Liver (tissue), 9 donors: ENCODE data around the gene ITM2C. TPM values are rescaled to one million over a fixed set of nuclear protein-coding genes. Genes with fewer than 3 reads are reported as not detected.

Experiments
- DNase-seq: peaks from one replicate; pipeline ENCODE4 v3.0.0-alpha.2; 2017; ENCODE audit warnings: low spot score
- H3K27ac ChIP-seq, 2 donors: one replicate each; pipeline ENCODE4 v1.7.0; 2013; ENCODE audit warnings: inconsistent platforms in 2 of 2, low read length in 2 of 2, control low read depth in 1 of 2, low read depth in 1 of 2, mild to moderate bottlenecking in 1 of 2
- H3K27me3 ChIP-seq, 4 donors: one replicate each; pipeline versions ENCODE4 v1.6.1 to v1.7.0; 2013; ENCODE audit warnings: low read length in 3 of 4, inconsistent platforms in 1 of 4, mild to moderate bottlenecking in 1 of 4, moderate library complexity in 1 of 4; ENCODE audit not compliant: control insufficient read depth in 4 of 4, insufficient read depth in 4 of 4
- H3K36me3 ChIP-seq, 4 donors: one replicate each; pipeline versions ENCODE4 v1.6.1 to v1.7.0; 2013; ENCODE audit warnings: low read length in 3 of 4, mild to moderate bottlenecking in 3 of 4, low read depth in 1 of 4, moderate library complexity in 1 of 4; ENCODE audit not compliant: control insufficient read depth in 4 of 4, insufficient read depth in 3 of 4
- H3K4me1 ChIP-seq, 4 donors: one replicate each; pipeline versions ENCODE4 v1.6.1 to v1.7.0; 2013; ENCODE audit warnings: low read length in 3 of 4, mild to moderate bottlenecking in 3 of 4, moderate library complexity in 1 of 4; ENCODE audit not compliant: control insufficient read depth in 4 of 4, insufficient read depth in 4 of 4
- H3K4me3 ChIP-seq, 3 donors: one replicate each; pipeline versions ENCODE4 v1.6.1 to v1.7.0; 2013; ENCODE audit warnings: low read length in 3 of 3, control low read depth in 1 of 3, low read depth in 1 of 3, mild to moderate bottlenecking in 1 of 3
- H3K9ac ChIP-seq, 2 donors: one replicate each; pipeline ENCODE4 v1.7.0; 2013; ENCODE audit warnings: low read length in 2 of 2, mild to moderate bottlenecking in 2 of 2, moderate library complexity in 2 of 2, control low read depth in 1 of 2, low read depth in 1 of 2
- H3K9me3 ChIP-seq, 4 donors: one replicate each; pipeline versions ENCODE4 v1.6.1 to v1.7.0; 2013; ENCODE audit warnings: low read length in 3 of 4; ENCODE audit not compliant: control insufficient read depth in 4 of 4
- ATF3 ChIP-seq: IDR thresholded peaks from 2 replicates; pipeline ENCODE4 v1.6.1; 2016; ENCODE audit warnings: antibody characterized with exemption
- CTCF ChIP-seq: fragments of 150-350 bp; IDR thresholded peaks from 2 replicates; pipeline ENCODE4 v1.5.1; 2017; ENCODE audit warnings: improper control_type of control experiment, low read depth, low read length; ENCODE audit not compliant: missing input control
- EGR1 ChIP-seq, 2 donors: IDR thresholded peaks; 2 replicates each; pipeline ENCODE4 v1.6.1; 2016 to 2018; ENCODE audit warnings: antibody characterized with exemption in 2 of 2, low read depth in 2 of 2
- FOXA1 ChIP-seq: IDR thresholded peaks from 2 replicates; pipeline ENCODE4 v1.6.1; 2016; ENCODE audit warnings: antibody characterized with exemption
- FOXA2 ChIP-seq: IDR thresholded peaks from 2 replicates; pipeline ENCODE4 v1.6.1; 2016; ENCODE audit warnings: antibody characterized with exemption
- GABPA ChIP-seq, 2 donors: IDR thresholded peaks in 1 of 2; conservative IDR thresholded peaks in 1 of 2; 2 replicates each; pipeline ENCODE4 v1.6.1; 2016; ENCODE audit warnings: antibody characterized with exemption in 2 of 2, mild to moderate bottlenecking in 1 of 2, moderate library complexity in 1 of 2
- HNF4A ChIP-seq, 2 donors: conservative IDR thresholded peaks; 2 replicates each; pipeline ENCODE4 v1.6.1; 2016; ENCODE audit warnings: antibody characterized with exemption in 2 of 2, mild to moderate bottlenecking in 2 of 2
- HNF4G ChIP-seq: IDR thresholded peaks from 2 replicates; pipeline ENCODE4 v1.6.1; 2016; ENCODE audit warnings: antibody characterized with exemption
- JUND ChIP-seq, 2 donors: IDR thresholded peaks; 2 replicates each; pipeline ENCODE4 v1.6.1; 2016; ENCODE audit warnings: antibody characterized with exemption in 2 of 2
- MAX ChIP-seq: IDR thresholded peaks from 2 replicates; pipeline ENCODE4 v1.6.1; 2016; ENCODE audit warnings: antibody characterized with exemption
- NR2F2 ChIP-seq: IDR thresholded peaks from 2 replicates; pipeline ENCODE4 v1.6.1; 2016; ENCODE audit warnings: antibody characterized with exemption
- RAD21 ChIP-seq, 2 donors: IDR thresholded peaks; 2 replicates each; pipeline ENCODE4 v1.6.1; 2016; ENCODE audit warnings: antibody characterized with exemption in 2 of 2, mild to moderate bottlenecking in 2 of 2
- REST ChIP-seq: IDR thresholded peaks from 2 replicates; pipeline ENCODE4 v1.6.1; 2016; ENCODE audit warnings: antibody characterized with exemption, mild to moderate bottlenecking
- RXRA ChIP-seq, 2 donors: IDR thresholded peaks; 2 replicates each; pipeline ENCODE4 v1.6.1; 2017 to 2018; ENCODE audit warnings: antibody characterized with exemption in 2 of 2, mild to moderate bottlenecking in 1 of 2
- SP1 ChIP-seq: IDR thresholded peaks from 2 replicates; pipeline ENCODE4 v1.6.1; 2018; ENCODE audit warnings: antibody characterized with exemption, mild to moderate bottlenecking
- TAF1 ChIP-seq: conservative IDR thresholded peaks from 2 replicates; pipeline ENCODE4 v1.6.1; 2016; ENCODE audit warnings: antibody characterized with exemption, mild to moderate bottlenecking
- YY1 ChIP-seq: IDR thresholded peaks from 2 replicates; pipeline ENCODE4 v1.6.1; 2016; ENCODE audit warnings: antibody characterized with exemption, mild to moderate bottlenecking
- ZBTB33 ChIP-seq: IDR thresholded peaks from 2 replicates; pipeline ENCODE4 v1.6.1; 2016; ENCODE audit warnings: antibody characterized with exemption
- WGBS: extraction: QIAGEN DNeasy Blood & Tissue Kit; methylation state at CpG from one replicate; pipeline ENCODE4 v1.1.7; 2013; 5-methylcytosine and 5-hydroxymethylcytosine counted together
- polyA plus RNA-seq, 2 donors: library from polyadenylated mRNA; stranded (reverse) in 1 of 2; unstranded in 1 of 2; fragments of 200-250 nt in 1 of 2; fragments of >200 nt in 1 of 2; fragmentation: Nextera tagmentation in 1 of 2; extraction: Ambion mirVana in 1 of 2; gene quantifications; one replicate each; pipeline versions ENCODE4 v1.2.1 to v1.2.3, GENCODE V29; 2013 to 2015
- total RNA-seq, 2 donors: library from RNA; depleted of rRNA; stranded (reverse); fragments of >200 nt; gene quantifications; one replicate each; pipeline ENCODE4 v1.2.3, GENCODE V29; 2014
- donor health status: healthy.
- donor health status: healthy.
- donor health status: healthy.
- donor health status: healthy.
- donor health status: healthy.

The ITM2C gene
- total and polyA plus RNA-seq, 4 donors, result 13.6 to 45.2 (median 27.6) TPM

GRCh38 chr2:230910546-230911177 is 45.9 kb downstream of the ITM2C start:
- 85% methylated on average over 13 of the region's 13 CpGs for WGBS
- DNase-seq, result no peak
- no peaks in the 10 kb centered on the region for H3K4me1 ChIP-seq
- H3K27me3 ChIP-seq, result no peaks in the 10 kb centered on the region
- H3K36me3 ChIP-seq, result no peaks in the 10 kb centered on the region
- no peak overlapping the region for H3K27ac ChIP-seq
- H3K9me3 ChIP-seq, result no peaks in the 10 kb centered on the region
- H3K9ac ChIP-seq, result no peak overlapping the region
- TF ChIP-seq TAF1 (no peak), HNF4A (conservative IDR thresholded peaks at IDR 0.05) (no peak), CTCF (no peak), NR2F2 (no peak), SP1 (no peak), MAX (no peak), GABPA (IDR thresholded peaks at IDR 0.05 in 1 of 2, conservative IDR thresholded peaks at IDR 0.05 in 1 of 2) (no peak), ZBTB33 (no peak), FOXA2 (no peak), RXRA (IDR thresholded peaks at IDR 0.05) (no peak), JUND (IDR thresholded peaks at IDR 0.05) (no peak), FOXA1 (no peak), EGR1 (IDR thresholded peaks at IDR 0.05; ENCODE audit: low read depth in 2 of 2) (no peak), REST (no peak), HNF4G (no peak), YY1 (no peak), RAD21 (IDR thresholded peaks at IDR 0.05) (no peak), ATF3 (no peak)
- no peak overlapping the region for H3K4me3 ChIP-seq
